HG03571 (cell line): Measurements from ENCODE around the gene RAB11FIP4.

ENCODE experiments used
- ATAC-seq: cut with Tn5 transposase; IDR thresholded peaks from one replicate; pipeline ENCODE4 v1.9.1; 2021; ENCODE audit not compliant: unreplicated experiment

Gene RAB11FIP4

DNA sequence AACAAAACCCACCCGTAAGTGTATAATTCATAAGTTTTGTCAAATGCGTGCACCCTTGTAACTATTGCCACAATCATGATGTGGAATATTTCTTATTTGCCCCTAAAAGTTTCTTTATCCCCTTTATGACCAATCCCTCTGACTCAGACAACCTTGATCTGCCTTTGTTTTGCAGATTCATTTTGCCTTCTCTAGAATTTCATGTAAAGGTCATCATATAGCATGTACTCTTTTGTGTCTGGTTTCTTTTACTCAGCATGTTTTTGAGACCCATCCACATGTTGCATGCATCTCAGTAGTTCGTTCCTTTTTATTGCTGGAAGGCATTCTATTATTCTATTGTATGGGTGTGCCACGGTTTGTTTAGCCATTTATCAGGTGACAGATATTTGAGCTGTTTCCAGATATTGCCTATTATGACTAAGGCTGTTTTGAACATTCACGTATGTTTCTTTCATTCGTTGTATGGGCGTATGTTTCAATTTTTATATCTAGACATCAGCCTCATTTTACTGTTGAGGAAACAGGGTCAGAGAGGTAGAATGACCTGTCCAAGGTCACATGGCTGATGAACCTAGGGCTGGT is 192.4 kb downstream of the RAB11FIP4 start:
- ATAC-seq: no peak

DNA sequence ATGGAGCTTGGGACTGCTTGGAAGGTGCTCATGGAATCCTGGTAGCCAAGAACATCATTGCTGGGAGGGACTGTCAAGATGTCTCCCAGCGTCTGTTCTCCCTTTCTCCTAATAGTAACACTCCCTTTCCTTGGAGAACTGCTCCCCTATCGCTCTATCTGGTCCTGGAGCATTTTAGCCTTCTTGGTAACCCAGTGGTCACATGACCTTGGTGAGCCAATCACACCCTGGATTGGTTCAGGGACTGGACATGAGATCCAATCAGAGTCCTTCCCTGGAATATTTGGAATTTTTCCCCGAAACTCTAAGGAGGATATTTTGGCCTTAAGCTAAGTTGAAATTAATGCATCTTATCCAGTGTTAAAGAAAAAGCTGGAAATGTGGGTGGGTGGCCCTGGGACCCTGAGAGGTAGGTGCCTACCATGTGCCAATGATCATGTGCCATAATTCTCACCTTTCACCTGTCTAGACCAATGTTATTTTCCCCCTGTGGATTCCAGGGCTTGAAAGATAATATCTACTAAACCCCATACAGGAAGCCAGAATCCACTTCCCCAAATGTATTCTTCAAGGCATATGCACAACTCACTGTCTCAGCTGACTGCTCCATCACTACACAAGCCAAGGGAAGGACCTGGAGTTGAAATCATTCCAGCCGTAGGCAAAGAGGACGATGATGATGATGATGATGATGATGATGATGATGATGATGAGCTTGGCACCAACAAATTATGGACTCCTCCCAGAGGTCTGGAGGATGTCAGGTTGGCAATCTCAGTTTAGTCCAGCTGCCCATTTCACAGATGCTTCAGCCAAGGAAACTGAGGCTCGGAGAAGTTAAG is 193.2 kb downstream of the RAB11FIP4 start:
- no peak for ATAC-seq

DNA sequence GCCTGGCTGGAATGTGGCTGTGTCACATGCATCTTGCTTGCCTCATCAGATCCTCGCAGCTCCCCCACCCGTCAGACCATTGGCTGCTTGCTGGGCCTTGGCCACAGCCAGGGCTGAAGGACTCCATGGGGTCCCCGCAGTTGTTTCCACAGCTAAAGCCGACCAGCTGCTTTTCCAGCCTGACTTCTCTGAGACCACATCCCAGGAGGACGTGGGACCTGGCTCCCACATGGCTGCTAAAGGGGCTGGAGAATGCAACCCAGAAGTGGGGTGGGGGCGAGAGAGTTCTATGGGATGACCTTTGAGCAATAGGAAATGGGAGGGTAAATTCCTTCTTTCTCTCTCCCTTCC is 193.8 kb downstream of the RAB11FIP4 start:
- no peak for ATAC-seq

DNA sequence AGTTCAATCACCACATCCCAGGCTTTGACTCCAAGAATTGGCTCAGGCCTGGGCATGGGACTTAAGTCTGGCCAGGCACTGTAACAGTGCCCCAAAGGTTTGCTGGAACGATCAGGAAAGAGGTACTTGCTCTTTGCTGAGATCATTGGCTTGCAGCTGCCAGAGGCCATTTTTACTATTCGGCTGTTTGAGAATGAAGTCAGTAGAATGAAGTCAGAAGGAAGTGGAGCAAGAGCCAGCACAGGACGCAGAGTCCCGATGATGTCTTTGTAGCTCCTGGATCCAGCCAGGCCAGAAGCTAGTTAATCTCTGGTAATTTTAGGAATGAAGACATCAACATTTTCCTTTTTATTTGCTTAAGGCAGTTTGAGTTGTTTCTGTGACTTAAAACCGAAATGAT is 195.5 kb downstream of the RAB11FIP4 start:
- no peak for ATAC-seq

DNA sequence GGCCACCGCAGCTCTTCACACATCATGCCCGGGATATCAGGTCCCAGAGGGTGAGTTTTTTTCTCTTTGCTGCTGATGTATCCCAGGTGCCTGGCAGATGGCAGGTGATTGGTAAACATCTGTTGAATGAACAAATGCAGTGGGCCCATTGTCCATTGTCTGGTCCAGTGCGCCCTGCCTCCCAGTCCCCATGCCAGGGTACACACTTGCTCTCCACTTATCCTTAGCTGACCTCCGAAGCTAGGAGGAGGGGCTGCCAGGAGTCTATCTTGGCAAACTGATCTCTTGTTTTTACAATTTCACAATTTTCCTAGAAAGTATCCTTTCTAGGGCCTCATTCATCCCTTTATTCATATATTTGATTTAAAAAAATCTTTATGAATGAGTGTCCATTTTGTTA is 196.0 kb downstream of the RAB11FIP4 start:
- no peak for ATAC-seq
